VCaP (cell line): ENCODE measurements around the gene GPR158.

Source experiments
- H3K27ac ChIP-seq: fragments of 450-650 bp; 2 replicates; pipeline ENCODE4 v1.5.1; 2017
- TF ChIP-seq, protein P1 (sequence below): fragments of 450-650 bp; conservative IDR thresholded peaks from 2 replicates; pipeline ENCODE4 v1.5.1; 2017; ENCODE audit warnings: mild to moderate bottlenecking, moderate library complexity

Gene GPR158

DNA sequence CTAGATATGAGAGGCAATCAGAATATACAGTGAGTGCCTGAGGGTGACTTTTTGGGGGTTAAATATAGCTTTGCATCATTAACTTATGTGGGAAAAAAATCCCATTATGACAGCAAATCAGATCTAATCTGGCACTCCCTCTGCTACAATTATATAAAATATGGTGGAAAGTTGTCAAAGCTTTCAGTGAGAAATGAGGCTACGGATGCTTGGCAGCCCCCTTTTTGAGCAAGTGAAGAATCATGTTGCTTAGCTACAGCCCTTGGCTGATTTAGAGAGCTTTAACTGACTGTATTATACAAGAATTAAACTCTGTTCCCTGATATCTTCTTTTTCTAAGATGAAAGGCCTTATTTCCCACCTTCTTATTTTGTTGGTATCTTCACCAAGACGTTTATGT is 57.4 kb downstream of the GPR158 start:
- TF ChIP-seq, protein P1, sequence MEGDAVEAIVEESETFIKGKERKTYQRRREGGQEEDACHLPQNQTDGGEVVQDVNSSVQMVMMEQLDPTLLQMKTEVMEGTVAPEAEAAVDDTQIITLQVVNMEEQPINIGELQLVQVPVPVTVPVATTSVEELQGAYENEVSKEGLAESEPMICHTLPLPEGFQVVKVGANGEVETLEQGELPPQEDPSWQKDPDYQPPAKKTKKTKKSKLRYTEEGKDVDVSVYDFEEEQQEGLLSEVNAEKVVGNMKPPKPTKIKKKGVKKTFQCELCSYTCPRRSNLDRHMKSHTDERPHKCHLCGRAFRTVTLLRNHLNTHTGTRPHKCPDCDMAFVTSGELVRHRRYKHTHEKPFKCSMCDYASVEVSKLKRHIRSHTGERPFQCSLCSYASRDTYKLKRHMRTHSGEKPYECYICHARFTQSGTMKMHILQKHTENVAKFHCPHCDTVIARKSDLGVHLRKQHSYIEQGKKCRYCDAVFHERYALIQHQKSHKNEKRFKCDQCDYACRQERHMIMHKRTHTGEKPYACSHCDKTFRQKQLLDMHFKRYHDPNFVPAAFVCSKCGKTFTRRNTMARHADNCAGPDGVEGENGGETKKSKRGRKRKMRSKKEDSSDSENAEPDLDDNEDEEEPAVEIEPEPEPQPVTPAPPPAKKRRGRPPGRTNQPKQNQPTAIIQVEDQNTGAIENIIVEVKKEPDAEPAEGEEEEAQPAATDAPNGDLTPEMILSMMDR = no peak
- no peak overlapping the region for H3K27ac ChIP-seq

DNA sequence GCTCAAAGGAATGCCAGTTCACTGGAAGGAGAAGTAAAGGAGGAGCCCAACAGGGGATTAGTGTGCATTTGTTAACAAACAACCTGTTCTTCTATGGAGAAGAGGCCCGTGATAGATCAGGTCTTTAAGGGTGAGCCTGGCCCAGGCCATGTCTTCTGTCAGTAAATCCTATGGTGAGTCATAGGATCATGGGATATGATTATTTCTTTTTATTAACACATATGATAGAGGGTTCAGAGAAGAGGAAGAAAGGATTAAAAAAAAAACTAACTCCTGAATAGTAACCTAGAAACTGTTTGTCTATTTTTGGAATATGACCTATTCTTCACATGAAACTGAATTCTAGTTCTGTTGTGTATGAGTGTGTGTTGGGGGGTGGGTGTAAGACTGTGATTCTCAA is 70.4 kb downstream of the GPR158 start:
- TF ChIP-seq, protein P1 = no peak
- no peak overlapping the region for H3K27ac ChIP-seq

DNA sequence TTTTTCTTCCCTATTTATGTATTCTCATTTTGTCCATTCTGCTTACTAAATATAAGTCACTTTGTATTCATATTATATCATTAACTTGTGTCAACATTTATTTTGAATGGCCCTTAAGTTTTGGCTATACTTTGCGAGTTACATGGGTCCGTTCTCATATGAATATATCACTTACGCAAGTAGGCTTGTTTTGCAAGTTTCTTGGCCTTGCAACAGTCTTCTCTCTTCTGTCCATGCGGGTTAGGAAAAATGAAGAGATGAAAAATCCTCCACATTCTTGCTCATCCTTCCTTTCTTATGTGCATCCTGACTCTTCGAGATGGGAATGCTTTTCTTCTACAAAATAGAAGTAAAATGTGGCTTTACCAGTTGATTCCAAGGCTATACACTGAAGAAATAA is 82.8 kb downstream of the GPR158 start:
- H3K27ac ChIP-seq = no peak overlapping the region
- TF ChIP-seq, protein P1 = no peak

DNA sequence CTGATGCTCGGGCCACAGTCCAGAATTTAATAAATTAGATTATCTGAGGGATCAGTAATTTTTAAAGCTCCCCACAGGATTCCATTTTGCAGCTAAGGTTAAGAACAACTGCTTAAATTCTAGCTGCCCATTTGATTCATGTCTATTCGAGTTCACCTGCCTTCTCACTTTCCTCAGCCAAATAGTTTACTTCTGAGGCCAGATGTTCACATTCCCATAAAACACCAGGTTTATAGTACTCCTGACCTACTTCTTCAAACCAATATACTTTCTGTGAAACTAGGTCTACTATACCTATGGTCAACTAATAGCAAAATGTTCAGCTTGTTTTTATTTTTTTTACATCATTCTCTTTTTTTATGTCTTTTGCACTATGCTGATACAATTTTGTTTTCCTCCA is 86.3 kb downstream of the GPR158 start:
- H3K27ac ChIP-seq = no peak overlapping the region
- TF ChIP-seq, protein P1 = no peak

DNA sequence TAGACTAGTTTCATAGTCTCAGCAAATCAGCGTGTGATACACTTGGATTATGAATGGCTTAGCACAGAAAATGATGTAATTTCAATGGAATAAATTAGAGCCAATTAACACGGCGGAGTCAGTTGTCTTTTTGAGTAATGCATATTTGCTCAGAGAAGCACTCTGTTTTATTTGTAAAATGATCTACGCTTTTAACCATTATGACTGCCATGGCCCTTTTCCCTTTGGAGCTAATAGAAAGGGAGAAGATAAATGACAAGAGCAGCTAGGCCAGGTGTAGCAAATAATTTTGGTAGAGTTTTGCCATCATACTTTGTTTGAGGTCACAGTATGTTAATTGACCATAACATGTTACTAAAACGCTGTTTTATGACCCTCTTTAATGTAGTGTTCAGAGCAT is 86.8 kb downstream of the GPR158 start:
- no peak overlapping the region for H3K27ac ChIP-seq
- TF ChIP-seq, protein P1 = no peak

DNA sequence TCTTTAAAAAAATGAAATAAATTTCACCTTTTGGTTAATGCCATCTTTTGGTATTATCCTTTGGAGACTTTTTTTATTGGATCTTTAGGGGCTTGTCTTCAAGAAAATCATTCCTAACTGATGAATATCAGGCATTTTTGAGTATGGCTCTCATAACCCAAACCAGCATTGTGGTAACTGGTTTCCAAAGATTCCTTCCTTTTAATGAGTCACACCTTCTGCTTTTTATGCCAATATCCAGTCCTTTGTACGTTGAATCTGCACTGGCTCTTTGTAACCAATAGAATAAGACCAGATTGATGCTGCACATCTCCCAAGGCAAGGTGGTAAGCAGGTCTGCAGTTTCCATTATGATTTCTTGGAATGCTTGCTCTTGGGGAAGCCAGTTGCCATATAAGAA is 89.1 kb downstream of the GPR158 start:
- TF ChIP-seq, protein P1 = no peak
- no peak overlapping the region for H3K27ac ChIP-seq

DNA sequence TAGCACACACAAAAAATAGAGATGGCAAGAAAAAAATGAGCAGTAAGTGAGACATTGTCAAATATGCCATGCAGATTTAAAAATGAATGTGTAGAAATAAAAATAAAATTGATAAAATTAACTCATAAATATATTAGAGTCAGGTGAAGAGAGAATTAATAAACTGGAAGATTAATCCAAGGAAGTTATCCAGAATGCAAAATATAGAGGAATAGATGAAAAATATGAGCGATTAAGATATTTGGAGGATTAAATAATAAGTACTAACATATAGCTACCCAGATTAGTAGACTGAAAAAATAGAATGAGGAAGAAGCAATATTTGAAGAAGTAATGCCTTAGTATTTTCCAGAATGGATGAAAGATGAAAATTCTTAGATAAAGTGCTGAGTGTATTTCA is 103.4 kb downstream of the GPR158 start:
- TF ChIP-seq, protein P1 = no peak
- no peak overlapping the region for H3K27ac ChIP-seq

DNA sequence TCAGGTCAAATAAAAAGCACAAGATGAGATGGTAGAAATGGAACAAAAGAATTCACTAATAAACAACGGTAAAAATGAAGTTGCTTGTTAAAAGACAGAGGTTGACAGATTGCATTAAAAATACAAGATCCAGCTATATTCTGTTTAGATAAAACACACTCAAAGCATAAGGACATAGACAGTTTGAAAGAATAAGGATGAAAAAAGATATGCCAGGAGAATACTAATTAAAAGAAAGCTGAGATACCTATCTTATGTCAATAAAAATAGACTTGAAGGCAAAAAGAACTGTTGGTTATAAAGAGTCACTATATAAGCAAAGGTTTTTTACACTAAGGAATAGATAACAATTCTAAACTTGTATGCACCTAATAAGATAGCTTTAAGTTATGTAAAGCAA is 105.3 kb downstream of the GPR158 start:
- H3K27ac ChIP-seq = peak overlapping the region; percentile 43; the same call in 1 of the 2 replicates
- TF ChIP-seq, protein P1 = no peak
